ENCODE results near the gene CIDEB. TPM values are rescaled to one million over a fixed set of nuclear protein-coding genes. Genes with fewer than 3 reads are reported as not detected.

CIDEB gene
- total RNA-seq, 1 donor from 2014 or later: 3.9 TPM

DNA sequence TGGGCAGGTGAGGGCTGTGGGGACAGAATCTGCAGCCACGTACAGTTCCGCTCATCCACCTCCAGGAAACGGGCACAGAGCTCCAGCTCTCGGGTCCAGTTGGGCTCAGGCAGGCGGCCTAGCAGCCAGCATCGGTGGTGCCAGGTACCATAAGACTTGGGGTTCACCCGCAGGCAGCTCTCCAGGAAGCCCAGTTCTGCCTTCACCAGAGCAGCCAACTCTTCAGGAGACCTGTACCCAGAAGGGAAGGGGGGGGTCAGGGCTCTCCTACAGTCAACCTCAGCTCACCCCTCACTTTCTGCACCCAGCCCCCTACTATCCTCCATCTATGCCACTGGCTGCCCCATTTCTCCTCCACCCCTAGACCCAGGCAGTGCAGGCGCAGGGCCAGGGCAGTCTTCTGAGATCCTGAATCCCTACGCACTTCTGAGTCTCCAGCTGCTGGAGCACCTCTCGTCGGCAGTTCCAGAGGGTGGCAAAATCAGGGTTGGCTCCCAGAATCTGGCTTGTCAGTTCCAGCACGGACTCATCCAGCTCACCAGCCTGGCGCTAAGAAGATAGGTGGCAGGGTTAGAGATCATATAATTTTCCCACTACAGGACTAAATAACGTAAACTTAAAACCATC lies 37.8 kb downstream of the CIDEB start:
- Histone ChIP-seq H3K4me3 (ENCODE audit: low read depth, low read length) (no peak overlapping the region), H3K36me3 (ENCODE audit: control insufficient read depth, insufficient read depth, low read length) (peaks cover 30% of the 10 kb centered on the region), H3K27me3 (ENCODE audit: control insufficient read depth, insufficient read depth, low read length) (no peaks in the 10 kb centered on the region)
- no peak for DNase-seq (ENCODE audit: low read depth)
- TF ChIP-seq CTCF (IDR thresholded peaks at IDR 0.05; ENCODE audit: insufficient read depth, low read length, severe bottlenecking): no peak
- no peak for FAIRE-seq

- Histone ChIP-seq H3K36me3 (ENCODE audit: control insufficient read depth, insufficient read depth, low read length) (peaks cover 30% of the 10 kb centered on the region), H3K27me3 (ENCODE audit: control insufficient read depth, insufficient read depth, low read length) (no peaks in the 10 kb centered on the region), H3K4me3 (ENCODE audit: low read depth, low read length) (no peak overlapping the region)
- TF ChIP-seq CTCF (IDR thresholded peaks at IDR 0.05; ENCODE audit: insufficient read depth, low read length, severe bottlenecking): no peak
- no peak for FAIRE-seq
- DNase-seq (ENCODE audit: low read depth): no peak
These were observed 38.4 kb downstream of the CIDEB start for GRCh38 chr14:24269368-24269767.

GRCh38 chr14:24268225-24268624 lies 39.6 kb downstream of the CIDEB start:
- no peak for DNase-seq (ENCODE audit: low read depth)
- Histone ChIP-seq H3K27me3 (ENCODE audit: control insufficient read depth, insufficient read depth, low read length) (no peaks in the 10 kb centered on the region), H3K36me3 (ENCODE audit: control insufficient read depth, insufficient read depth, low read length) (peaks cover 30% of the 10 kb centered on the region), H3K4me3 (ENCODE audit: low read depth, low read length) (no peak overlapping the region)
- no peak for FAIRE-seq
- no peak for TF ChIP-seq CTCF (IDR thresholded peaks at IDR 0.05; ENCODE audit: insufficient read depth, low read length, severe bottlenecking)

DNA sequence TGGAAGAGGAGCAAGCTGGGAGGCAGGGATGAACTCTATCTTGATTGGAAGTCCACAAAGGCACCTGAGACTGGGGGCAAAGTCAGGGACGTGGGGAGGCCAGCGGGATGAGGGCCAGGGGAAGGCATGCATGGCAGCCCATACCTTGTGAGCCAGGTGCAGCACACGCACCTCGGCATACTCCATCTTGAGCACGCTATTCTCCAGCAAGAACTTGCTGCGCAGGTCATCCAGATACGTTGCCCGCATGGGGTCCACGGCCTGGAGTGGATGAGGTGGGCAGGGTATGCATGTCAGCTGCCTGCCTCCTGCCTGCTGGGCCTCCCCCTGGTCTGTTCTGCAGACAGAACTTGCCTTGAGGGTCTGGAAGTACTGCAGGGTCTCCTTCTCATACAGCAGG lies 40.3 kb downstream of the CIDEB start:
- FAIRE-seq (no peak), DNase-seq (ENCODE audit: low read depth) (no peak)
- no peak for TF ChIP-seq CTCF (IDR thresholded peaks at IDR 0.05; ENCODE audit: insufficient read depth, low read length, severe bottlenecking)
- Histone ChIP-seq H3K27me3 (ENCODE audit: control insufficient read depth, insufficient read depth, low read length) (no peaks in the 10 kb centered on the region), H3K4me3 (ENCODE audit: low read depth, low read length) (no peak overlapping the region), H3K36me3 (ENCODE audit: control insufficient read depth, insufficient read depth, low read length) (peaks cover 32% of the 10 kb centered on the region)

DNA sequence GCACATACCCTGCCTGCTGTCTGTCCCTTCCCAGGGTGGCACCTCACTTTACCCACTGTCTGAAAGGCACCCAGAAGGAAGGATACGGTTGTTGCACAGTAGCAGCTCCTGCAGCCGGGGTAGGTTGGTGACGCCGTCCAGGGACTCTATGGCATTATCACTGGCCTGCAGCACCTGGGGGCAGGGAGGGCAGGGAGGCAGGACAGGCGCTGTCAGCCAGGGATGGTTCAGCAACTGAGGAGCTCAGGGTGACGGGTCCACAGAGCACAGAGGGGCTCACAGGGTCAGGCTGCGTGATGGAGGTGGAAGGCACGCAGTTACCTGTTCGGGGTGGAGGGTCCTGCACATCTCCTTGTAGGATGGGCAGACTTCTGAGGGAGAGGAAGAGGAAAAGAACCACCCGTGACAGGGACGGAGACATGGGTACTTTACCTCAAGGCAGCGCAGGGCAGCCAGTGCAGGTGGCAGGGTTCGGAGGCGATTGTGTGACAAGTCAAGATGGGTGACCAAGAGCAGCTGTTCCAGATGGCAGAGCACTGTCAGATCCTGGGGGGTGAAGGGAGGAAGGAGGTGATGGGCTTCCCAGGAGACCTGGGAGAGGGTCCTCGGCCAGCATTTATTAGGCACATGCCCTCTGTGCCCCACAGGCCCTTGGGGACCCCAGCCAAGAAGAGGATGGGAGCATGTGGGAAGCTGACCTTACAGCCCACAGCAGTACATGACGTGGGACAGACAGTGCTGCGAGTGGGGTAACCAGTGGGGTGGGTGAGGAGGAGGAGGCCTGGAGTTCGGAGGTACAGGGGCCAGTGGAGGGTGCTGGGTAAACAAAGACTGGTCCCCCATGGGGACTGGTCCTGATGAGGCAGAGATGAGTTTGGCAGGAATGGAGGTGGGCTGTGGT lies 41.2 kb downstream of the CIDEB start:
- FAIRE-seq (no peak), DNase-seq (ENCODE audit: low read depth) (no peak)
- no peak overlapping the region for H3K4me3 ChIP-seq (ENCODE audit: low read depth, low read length)
- no peaks in the 10 kb centered on the region for H3K27me3 ChIP-seq (ENCODE audit: control insufficient read depth, insufficient read depth, low read length)
- TF ChIP-seq CTCF (IDR thresholded peaks at IDR 0.05; ENCODE audit: insufficient read depth, low read length, severe bottlenecking): no peak
- peaks cover 34% of the 10 kb centered on the region for H3K36me3 ChIP-seq (ENCODE audit: control insufficient read depth, insufficient read depth, low read length)
